Choroid plexus epithelial cell (primary cell): ENCODE results near the gene CFDP1.

Experiments
- DNase-seq: peaks from one replicate; pipeline ENCODE4 v3.0.0-alpha.2; 2010; ENCODE audit warnings: low read depth
- H3K4me3 ChIP-seq: 2 replicates; pipeline ENCODE4 v1.5.1; 2011; ENCODE audit warnings: low read depth, mild to moderate bottlenecking, control low read depth, low read length, moderate library complexity
- TF ChIP-seq, protein P1 (sequence below): conservative IDR thresholded peaks from 2 replicates; pipeline ENCODE4 v1.5.1; 2011; ENCODE audit warnings: low read depth, mild to moderate bottlenecking, control low read depth, inconsistent platforms, low read length, moderate library complexity

Gene CFDP1

DNA sequence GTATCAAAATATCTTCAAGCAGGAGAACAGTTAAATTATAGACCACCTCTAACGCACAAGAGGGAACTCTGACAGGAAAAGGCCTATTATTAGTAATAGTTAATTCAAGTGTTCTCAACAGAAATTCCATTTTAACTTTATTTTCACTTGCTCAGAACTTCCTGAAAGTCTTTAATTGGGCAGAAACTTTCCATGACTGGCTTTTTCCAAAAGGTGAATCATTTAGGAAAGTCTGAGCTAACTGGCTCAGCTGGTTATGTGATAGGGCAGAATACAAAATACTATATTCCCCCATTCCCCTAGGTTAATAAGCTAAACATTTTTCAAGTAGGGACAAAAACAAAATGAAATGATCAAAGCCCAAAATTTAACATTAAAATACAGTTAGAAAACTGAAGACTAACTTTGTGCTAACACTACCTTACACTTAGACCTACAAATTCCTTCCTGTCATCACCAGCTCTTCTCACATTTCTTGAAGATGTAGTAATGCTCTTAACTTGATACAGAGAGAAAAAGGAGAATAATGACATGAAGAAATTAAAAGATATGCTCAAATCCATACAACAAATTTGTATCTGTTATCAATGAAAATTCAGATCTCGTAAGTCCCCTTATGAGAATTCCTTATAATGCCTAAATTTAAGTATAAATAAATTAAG is 31.0 kb downstream of the CFDP1 start:
- peak; percentile 77 for DNase-seq
- H3K4me3 ChIP-seq, result no peak overlapping the region
- TF ChIP-seq, protein P1, sequence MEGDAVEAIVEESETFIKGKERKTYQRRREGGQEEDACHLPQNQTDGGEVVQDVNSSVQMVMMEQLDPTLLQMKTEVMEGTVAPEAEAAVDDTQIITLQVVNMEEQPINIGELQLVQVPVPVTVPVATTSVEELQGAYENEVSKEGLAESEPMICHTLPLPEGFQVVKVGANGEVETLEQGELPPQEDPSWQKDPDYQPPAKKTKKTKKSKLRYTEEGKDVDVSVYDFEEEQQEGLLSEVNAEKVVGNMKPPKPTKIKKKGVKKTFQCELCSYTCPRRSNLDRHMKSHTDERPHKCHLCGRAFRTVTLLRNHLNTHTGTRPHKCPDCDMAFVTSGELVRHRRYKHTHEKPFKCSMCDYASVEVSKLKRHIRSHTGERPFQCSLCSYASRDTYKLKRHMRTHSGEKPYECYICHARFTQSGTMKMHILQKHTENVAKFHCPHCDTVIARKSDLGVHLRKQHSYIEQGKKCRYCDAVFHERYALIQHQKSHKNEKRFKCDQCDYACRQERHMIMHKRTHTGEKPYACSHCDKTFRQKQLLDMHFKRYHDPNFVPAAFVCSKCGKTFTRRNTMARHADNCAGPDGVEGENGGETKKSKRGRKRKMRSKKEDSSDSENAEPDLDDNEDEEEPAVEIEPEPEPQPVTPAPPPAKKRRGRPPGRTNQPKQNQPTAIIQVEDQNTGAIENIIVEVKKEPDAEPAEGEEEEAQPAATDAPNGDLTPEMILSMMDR, result no peak

DNA sequence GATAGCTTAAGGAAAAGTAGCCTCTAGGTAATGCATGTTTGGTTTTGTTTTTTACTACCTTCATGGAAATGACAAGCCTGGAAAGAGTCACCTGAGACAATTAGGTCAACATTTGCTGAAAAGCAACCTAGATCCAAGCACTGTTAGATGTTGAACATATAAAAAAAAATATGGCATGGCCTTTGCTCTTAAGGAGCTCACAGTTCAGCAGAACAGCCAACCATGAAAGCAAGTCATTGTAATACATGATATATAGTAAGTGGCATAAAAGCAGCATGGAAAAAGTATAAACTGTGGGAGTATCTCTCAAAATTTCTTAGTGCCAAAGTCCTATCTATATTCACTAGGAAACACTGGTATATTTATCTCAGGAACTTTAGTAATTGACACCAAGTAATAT is 31.6 kb downstream of the CFDP1 start:
- no peak for DNase-seq
- no peak overlapping the region for H3K4me3 ChIP-seq
- TF ChIP-seq, protein P1, result no peak

DNA sequence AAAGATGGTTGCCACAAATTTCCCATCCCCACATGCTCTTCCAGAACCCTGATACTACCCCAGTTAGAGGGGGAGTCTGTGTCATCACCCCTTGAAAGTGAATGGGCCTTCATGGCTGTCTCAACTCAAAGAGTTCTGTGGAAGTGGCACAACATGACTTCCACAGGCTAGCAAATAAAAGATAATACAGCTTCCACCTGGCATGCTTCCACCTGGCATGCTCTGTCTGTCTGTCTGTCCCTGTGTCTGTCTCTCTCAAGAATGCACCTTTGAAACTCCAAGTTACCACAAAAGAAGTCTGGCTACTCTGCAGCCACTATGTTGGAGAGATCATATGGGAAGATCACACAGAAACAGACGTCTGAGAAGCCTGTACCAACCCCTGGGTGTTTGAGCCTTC is 35.0 kb downstream of the CFDP1 start:
- TF ChIP-seq, protein P1, result no peak
- DNase-seq, result no peak
- H3K4me3 ChIP-seq, result no peak overlapping the region

DNA sequence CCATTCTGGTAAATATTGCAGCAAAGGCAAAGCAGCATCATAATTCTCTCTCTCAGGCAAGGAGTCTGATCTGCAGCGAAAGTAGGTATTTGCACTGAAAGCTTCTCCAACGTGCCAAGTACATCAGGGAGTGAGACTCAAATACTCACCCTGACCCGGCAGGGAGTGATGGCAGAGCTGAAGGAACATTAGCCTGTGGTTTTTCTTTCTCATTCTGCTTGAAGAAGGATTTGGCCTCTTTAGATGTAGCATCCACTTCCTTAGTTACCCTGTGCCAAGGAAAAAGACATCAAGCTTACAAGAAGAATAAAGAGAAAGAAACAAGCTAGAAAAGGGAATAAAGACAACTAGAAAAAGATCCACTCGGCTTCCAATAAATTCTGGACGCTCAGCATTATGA is 38.4 kb downstream of the CFDP1 start:
- TF ChIP-seq, protein P1, result no peak
- no peak for DNase-seq
- H3K4me3 ChIP-seq, result no peak overlapping the region

DNA sequence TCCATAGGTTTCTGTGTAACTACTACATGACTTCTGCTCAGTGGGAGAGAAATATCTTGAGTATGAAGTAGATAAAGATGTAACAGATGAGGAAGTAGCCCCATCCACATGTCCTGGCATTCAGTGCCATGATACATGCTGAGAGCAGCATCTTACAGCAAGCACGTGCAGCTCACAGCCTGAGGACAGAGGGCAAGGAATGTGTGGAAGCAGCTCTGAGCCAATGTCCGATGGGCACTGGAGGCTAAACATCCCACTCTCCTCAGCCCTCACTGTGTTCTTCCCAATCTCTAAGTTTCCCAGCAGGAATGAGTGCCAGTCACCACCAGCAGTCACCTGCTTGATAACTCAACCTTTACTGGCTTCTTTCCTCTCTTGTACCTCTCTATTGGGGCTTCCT is 40.4 kb downstream of the CFDP1 start:
- TF ChIP-seq, protein P1, result no peak
- no peak for DNase-seq
- H3K4me3 ChIP-seq, result no peak overlapping the region

DNA sequence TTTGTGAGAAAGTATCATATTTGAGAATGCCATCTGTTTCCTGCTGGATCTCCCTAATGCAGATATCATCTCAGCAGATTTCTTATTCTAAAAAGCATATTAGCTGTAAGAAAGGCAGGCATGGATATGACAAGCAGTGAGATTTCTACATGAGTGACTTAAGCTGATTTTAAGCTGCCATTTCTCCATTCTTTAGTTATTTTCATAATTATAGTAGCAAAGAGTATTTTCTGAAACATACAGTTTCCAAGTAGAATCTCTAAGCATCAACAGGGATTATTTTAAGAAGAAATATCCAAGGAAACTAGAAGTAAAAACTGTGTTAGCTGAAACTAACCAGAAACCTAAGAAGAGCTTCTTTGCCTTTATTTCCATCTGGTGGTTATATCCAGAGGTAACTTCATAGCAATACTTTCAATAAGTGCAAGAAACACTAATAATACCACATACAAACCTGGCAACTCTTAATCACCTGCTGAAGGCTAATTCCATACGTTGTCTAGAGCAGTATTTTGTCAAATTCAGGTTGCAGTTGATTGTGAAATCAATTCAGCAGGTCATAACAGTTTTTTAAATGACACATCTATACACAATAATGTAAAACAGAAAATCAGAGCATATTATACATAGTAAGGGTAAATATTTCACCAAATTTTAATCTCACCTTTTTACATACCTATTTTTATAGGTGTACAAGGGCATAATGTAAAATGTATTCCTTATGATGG is 42.2 kb downstream of the CFDP1 start:
- TF ChIP-seq, protein P1, result no peak
- no peak for DNase-seq
- H3K4me3 ChIP-seq, result no peak overlapping the region

DNA sequence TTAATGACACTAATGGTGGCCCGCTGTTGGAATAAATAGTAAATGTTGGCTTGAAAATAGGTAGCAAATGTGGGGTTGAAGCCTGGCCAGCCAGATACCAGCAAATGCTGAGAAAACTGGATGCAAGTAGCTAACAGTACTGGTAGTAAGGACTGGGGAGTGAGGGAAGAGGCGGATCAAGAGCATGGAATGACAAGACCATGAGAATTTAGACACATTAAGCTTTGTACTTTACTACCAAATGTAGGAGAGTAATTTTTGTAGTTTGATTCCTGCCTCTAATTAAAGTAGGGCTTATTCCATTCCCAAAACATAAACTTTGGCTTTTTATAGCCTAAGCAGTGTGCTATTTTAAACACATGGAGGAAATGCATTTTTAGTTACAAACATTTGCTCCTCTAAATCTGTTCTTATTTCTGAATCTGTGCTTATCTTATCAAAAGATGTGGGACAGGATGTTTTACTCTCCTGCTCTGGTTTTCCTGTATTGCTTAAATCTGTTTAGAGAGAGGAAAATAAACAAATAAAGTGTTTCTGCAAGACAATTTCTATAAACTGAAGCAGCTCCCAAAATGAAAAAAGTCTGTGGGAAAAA is 44.1 kb downstream of the CFDP1 start:
- no peak overlapping the region for H3K4me3 ChIP-seq
- no peak for DNase-seq
- TF ChIP-seq, protein P1, result no peak
